ENCODE results near the gene ABI1.
"Not testable (repeated sequence)": the region's sequence is repeated elsewhere in the genome, so short reads cannot be mapped to it uniquely, and the experiment has no call there.

The ABI1 gene

DNA sequence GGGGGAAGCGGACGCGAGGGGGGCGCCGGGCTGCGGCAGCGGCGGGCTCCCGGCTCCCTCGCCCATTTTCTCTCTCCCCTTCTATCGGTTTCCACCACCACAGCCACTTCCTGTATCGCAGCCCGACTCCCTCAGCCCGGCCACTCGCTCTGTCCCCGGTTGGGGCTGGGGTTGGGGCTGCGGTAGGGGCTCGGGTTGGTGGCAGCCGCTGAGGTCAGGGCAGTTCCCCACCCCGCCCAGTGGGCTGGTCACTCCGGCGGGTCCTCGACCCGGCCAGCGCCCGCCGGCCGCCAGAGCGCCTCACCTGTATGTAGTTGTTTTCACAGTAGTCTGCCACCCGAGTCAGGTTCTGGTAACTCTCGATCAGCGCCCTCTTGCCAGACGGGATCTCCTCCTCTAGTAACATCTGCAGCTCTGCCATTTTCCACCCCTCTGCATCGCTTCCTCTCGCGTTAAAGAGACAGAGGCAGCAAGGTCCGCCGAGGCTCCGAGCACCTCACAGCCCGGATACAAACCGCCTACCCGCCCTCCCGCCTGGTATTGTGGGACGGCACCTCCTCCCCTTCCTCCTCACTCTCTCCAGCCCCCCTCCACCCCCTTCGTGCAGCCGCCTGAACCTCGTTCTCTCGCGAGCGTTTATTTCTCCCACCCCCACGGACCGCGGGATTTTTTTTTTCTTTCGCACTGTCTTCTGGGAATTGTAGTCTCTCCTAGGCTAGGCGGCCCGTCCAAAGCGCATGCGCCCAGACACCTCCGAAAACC, at the start of gene ABI1:
Gene ABI1 (minus strand): TSS at position 516 of the 762 bp plus-strand sequence. CDS start 95 bp downstream, at position 421.
- DNase-seq, result peak; percentile 97 to 100 (median 98)

DNA sequence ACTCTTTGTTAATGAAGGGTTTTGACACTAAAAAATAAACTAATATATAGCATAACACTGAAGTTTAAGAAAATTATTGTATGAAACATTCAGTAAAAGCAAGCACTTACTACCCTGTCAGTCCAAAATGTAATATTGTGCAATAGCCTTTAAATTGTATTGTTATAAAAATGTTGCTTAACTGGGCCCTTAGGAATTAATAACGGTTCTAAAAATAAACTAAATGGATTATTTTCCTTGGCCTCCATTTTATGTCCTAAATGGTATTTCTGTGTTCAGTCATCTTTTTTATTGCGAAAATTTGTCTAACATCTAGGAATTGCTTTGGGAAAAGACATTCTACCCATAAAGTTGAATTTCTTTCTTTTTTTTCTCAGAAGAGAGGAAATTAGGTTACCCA, 49.0 kb upstream of the ABI1 start:
- no peak for DNase-seq

- DNase-seq, result not testable (repeated sequence)
Measured at GRCh38 chr10:26905253-26905781, 44.6 kb upstream of the ABI1 start.

DNA sequence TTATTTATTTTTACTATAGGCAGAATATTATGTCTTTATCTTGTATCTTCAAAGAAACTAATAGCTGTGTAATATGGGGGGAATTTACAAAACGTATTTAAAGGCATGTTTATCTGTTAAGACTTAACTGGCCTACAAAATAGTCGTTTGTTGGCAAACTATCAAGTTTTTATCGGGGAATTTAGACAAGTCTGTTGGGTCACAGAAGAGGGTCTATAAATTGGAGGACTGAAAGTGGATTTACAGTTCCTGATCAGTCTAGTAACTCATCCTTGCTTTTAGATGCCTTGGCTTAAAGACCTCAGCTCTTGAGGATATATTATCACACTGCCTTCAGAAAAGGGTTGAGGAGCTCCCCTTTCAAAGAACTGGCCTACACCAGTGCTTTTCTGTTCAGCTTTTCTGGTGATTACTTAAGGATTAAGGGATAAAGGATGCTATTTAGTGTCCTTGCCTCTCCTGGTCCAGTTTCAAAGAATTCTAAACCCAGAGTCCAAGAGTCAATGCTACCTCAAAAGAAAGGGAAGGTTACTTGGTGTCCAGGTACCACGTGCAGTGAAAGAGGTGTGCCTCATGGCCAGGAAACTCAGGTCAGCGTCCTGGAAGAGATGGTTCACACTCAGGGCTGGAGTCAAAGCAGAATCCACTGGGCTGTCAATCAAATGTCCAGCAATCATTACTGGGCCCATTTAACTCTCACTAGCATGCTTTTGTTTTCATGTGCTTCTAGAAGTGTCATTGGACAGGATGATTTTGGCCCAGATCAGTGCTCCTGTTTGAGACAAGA, 42.9 kb upstream of the ABI1 start:
- no peak for DNase-seq

DNA sequence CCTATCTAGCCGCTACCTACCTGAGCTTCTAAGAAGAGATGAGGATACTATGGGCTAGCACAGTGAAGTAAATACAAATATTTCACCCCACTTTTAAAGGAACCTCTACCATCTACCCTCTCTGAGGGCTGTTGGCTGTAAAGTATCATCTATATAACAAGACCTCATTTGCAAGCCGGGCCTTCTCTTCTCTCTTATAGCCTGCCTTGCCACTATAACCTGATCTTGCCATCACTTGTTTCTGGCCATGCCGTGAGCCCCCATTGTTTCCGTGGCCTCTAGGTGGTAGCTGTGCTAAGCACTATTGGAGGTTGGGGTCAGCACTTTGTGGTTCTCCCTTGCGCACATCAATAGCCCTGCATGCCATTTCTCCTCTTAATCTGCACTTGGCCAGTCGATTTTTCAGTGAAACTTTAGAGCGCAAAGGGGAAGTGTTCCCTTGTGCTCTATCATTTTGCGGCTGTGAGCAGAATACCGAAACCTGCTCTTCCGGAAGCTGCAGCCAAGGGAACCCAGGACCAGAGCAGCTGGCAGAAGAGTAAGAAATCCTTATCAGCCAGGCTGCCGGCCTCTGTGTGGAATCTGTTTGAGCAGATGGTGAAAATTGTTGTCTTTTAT, 31.7 kb upstream of the ABI1 start:
- not testable (repeated sequence) for DNase-seq

DNA sequence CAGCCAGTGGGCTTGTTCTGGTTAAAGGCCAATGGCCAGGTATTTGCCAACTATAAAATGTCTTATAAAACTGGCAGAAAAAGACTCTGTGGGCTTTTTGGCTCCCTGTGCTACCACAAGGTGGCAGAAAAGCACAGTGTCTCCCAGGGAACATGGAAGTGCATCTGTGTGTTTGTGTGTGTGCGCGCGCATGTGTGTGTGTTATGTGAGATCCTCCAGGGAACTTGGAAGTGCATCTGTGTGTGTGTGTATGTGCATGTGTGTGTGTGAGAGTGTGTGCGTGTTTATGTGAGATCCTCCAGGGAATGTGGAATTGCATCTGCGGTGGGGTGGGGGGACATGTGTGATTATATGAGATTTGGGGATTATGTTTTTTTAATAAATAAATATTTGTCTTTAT, 30.2 kb upstream of the ABI1 start:
- DNase-seq, result peak in 3 of 6 experiments; percentile 9 to 18 (median 9)

DNA sequence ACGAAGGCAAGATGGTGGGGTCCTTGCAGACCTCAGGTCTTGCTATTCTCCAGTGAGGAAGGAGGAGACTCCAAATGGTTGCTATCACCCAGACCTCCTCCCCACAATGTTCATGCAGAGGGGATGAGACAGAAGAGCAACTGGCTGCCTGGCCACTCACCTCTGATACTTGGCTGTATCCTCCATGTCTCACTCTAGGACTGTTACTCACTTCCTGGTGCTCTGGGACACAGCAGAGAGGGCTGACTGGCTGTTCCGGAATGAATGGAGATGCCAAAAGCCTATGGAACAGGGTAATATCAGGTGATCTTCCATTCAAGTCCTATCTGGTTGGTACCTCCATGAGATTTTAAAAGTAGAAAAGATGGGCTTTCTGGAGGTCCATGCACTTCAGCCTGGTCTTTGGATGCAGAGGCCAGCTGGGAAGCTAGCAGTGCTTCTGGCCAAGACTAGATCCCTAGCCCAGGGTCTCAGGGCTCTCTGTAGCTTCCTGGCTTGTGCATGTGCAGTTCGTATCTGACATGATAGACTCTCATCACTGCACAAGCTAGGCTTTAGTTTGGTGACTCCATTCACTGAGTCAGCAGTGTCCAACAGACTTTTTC, 27.0 kb upstream of the ABI1 start:
- DNase-seq, result no peak

DNA sequence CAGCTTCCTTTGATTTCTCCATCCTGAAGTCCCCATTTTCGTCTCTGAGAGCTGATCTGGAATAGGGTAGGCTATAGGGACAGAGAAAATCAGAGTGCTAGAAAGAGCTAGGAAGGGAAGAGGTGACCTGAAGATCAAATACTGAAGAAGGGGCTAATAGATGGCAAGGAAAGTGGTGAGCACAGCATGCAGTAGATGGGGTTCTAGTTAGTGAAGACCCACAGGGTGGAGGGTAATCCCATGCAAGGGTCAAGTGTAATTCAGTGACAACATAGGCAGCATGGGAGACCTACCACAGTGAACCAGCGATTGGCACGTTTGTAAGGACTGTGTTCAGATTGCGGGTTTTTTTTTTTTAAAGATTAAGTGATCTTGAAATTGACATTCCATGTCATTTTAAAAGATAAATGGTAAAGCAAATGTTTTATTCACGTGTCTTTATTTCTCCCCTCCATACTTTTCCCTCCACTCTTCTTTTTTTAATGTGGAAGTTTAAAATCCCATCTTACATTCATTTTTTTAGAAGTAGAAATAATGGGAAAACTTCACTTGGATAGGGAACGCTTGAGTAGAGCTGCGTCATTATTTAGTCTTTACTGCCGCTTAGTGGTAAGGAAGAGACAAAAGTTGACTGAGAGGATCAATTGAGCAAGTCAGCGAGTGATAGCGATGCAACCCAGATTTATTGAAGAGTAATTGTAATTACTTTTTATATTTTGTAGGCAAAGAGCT, 21.0 kb upstream of the ABI1 start:
- peak in 2 of 6 experiments; percentile 22 to 40 for DNase-seq

- no peak for DNase-seq
Measured at GRCh38 chr10:26879744-26880143, 19.0 kb upstream of the ABI1 start.

- DNase-seq, result no peak
Measured at GRCh38 chr10:26870766-26871165, 10.0 kb upstream of the ABI1 start.

GRCh38 chr10:26869528-26869927, 8.8 kb upstream of the ABI1 start:
- no peak for DNase-seq

- DNase-seq, result no peak
Measured at GRCh38 chr10:26863351-26864076, 2.8 kb upstream of the ABI1 start.

- peak in 1 of 6 experiments; percentile 97 for DNase-seq
Measured at GRCh38 chr10:26861205-26861998, 644 bp upstream of the ABI1 start.

GRCh38 chr10:26860102-26860442, 686 bp downstream of the ABI1 start:
- peak; percentile 28 to 68 (median 56) for DNase-seq

GRCh38 chr10:26859241-26860101, 1.3 kb downstream of the ABI1 start:
- DNase-seq, result peak in 1 of 6 experiments; percentile 54

GRCh38 chr10:26858707-26859034, 2.1 kb downstream of the ABI1 start:
- no peak for DNase-seq

GRCh38 chr10:26857991-26858706, 2.6 kb downstream of the ABI1 start:
- no peak for DNase-seq

DNA sequence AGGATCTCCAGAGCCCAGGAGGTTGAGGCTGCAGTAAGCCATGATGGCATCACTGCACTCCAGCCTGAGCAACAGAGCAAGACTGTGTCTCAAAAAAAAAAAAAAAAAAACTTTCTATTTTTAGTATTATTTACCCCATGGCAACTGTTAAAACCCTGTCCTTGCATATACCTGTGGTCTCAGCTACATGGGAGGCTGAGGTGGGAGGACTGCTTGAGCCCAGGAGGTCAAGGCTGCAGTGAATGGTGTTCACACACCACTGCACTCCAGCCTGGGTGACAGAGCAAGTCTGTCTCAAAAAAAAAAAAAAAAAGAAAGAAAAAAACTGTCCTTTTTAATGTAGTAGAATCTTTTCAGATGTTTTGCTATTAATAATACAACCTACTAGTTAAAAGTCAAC, 3.2 kb downstream of the ABI1 start:
- not testable (repeated sequence) for DNase-seq

DNA sequence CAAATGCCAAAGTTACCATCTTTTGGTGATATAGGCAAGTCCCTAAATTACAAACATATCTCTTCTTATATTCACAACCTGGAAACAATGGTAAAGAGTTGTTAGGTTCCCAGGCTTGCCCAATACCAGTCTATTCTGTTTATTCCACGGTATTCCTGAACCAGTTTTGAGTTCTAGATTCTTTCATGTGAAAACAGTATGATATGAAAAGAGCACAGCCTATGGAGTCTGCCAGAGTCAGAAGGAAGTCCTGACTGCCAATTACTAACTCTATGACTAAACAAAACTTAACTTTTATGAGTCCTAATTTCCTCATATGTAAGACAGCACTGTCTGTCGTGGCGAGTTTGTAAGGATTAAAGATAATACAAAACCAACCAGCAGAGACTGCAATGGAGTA, 5.6 kb downstream of the ABI1 start:
- DNase-seq, result no peak
